GM23248 (cell line): Measurements from ENCODE around the gene PDLIM7.

ENCODE experiments used
- EZH2 ChIP-seq: fragments of 200-600 bp; sonication (generic); IDR thresholded peaks from 2 replicates; pipeline ENCODE4 v1.6.1; 2018; ENCODE audit warnings: antibody characterized with exemption, mild to moderate bottlenecking; ENCODE audit not compliant: insufficient read depth, poor library complexity, severe bottlenecking
- EZH2phosphoT487 ChIP-seq: fragments of 200-600 bp; sonication (generic); IDR thresholded peaks from 2 replicates; pipeline ENCODE4 v1.6.1; 2018; ENCODE audit warnings: antibody characterized with exemption, moderate library complexity, mild to moderate bottlenecking, low read depth; ENCODE audit not compliant: insufficient read depth

GRCh38 chr5:177497292-177498012 is at the start of gene PDLIM7:
- no peak for TF ChIP-seq EZH2phosphoT487
- no peak for TF ChIP-seq EZH2
